ENCODE data around the gene ARMC2. TPM values are rescaled to one million over a fixed set of nuclear protein-coding genes. Genes with fewer than 3 reads are reported as not detected.

Gene ARMC2
- total and polyA plus RNA-seq, 2 of the 4 experiments (the other 2 are of a cell fraction): 0.72 to 3.9 TPM

DNA sequence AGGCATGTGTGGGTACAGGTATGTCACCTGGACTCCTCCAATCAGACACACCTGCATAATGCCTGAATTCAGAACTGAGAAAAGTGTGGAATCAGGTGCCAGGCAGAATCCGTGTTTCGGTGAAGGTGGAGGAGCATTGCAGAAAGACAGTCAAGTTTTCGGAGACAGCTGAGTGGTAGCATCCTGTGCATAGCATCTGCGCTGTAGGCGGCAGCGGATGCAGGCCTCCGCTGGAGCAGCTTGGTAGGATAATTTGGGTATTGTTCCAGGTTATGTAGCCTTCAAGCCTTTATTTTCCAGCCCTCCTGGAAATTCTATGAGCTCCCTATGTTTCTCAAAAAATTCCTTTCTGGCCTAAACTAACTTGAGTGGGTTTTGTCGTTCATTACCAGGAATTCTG, 15.5 kb upstream of the ARMC2 start:
- H3K4me1 ChIP-seq (ENCODE audit: control insufficient read depth, insufficient read depth, low read length): peaks cover 6% of the 10 kb centered on the region; the same call in 1 of the 2 replicates
- intact Hi-C loops (cut with micrococcal nuclease) (no loop called here), dilution Hi-C loops (cut with HindIII; ENCODE audit: low sequenced_read_pairs, unreplicated experiment) (no loop called here), in situ Hi-C loops (cut with MboI; ENCODE audit: low sequenced_read_pairs) (no loop called here)
- no peak overlapping the region for H3K9ac ChIP-seq (ENCODE audit: low read depth, low read length)
- DNase-seq (no peak), ATAC-seq (ENCODE audit: low read depth) (no peak)
- no peak overlapping the region for H2AK5ac ChIP-seq (ENCODE audit: low read depth, low read length)
- no peaks in the 10 kb centered on the region for H3K27me3 ChIP-seq (ENCODE audit: control insufficient read depth, insufficient read depth, low read length)
- POLR2A ChIA-PET (ENCODE audit: unreplicated experiment): interaction anchor here (0.7 kb wide), 1 partner anchor 720 kb away, joined by 4 read pairs; no protein-coding TSS in a partner anchor
- no peak for TF ChIP-seq CHD1 (IDR thresholded peaks at IDR 0.05; ENCODE audit: low read depth, low read length)
- TF ChIP-seq POLR2A (IDR thresholded peaks at IDR 0.05; ENCODE audit: low read depth, low read length): no peak
- TF ChIP-seq, protein P1, sequence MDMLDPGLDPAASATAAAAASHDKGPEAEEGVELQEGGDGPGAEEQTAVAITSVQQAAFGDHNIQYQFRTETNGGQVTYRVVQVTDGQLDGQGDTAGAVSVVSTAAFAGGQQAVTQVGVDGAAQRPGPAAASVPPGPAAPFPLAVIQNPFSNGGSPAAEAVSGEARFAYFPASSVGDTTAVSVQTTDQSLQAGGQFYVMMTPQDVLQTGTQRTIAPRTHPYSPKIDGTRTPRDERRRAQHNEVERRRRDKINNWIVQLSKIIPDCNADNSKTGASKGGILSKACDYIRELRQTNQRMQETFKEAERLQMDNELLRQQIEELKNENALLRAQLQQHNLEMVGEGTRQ (IDR thresholded peaks at IDR 0.05; ENCODE audit: low read depth, low read length): no peak
- TF ChIP-seq, protein P2, sequence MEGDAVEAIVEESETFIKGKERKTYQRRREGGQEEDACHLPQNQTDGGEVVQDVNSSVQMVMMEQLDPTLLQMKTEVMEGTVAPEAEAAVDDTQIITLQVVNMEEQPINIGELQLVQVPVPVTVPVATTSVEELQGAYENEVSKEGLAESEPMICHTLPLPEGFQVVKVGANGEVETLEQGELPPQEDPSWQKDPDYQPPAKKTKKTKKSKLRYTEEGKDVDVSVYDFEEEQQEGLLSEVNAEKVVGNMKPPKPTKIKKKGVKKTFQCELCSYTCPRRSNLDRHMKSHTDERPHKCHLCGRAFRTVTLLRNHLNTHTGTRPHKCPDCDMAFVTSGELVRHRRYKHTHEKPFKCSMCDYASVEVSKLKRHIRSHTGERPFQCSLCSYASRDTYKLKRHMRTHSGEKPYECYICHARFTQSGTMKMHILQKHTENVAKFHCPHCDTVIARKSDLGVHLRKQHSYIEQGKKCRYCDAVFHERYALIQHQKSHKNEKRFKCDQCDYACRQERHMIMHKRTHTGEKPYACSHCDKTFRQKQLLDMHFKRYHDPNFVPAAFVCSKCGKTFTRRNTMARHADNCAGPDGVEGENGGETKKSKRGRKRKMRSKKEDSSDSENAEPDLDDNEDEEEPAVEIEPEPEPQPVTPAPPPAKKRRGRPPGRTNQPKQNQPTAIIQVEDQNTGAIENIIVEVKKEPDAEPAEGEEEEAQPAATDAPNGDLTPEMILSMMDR (conservative IDR thresholded peaks at IDR 0.05; ENCODE audit: low read depth, low read length): no peak
- TF ChIP-seq FOS (IDR thresholded peaks at IDR 0.05; ENCODE audit: low read depth, low read length): no peak
- TF ChIP-seq, protein P3, sequence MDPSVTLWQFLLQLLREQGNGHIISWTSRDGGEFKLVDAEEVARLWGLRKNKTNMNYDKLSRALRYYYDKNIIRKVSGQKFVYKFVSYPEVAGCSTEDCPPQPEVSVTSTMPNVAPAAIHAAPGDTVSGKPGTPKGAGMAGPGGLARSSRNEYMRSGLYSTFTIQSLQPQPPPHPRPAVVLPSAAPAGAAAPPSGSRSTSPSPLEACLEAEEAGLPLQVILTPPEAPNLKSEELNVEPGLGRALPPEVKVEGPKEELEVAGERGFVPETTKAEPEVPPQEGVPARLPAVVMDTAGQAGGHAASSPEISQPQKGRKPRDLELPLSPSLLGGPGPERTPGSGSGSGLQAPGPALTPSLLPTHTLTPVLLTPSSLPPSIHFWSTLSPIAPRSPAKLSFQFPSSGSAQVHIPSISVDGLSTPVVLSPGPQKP (IDR thresholded peaks at IDR 0.05; ENCODE audit: borderline replicate concordance, low read depth, low read length): no peak
- no peak for TF ChIP-seq NFE2L2 (IDR thresholded peaks at IDR 0.05; ENCODE audit: low read depth, low read length)
- no peak for TF ChIP-seq RCOR1 (IDR thresholded peaks at IDR 0.05; ENCODE audit: insufficient replicate concordance, low read length)
- no peak overlapping the region for H4K91ac ChIP-seq (ENCODE audit: insufficient read depth, low read depth, low read length)
- no peak overlapping the region for H2BK5ac ChIP-seq (ENCODE audit: low read depth, low read length, poor library complexity, severe bottlenecking)
- no peak overlapping the region for H3K4ac ChIP-seq (ENCODE audit: low read depth, low read length)
- H2AFZ ChIP-seq (replicated peaks; ENCODE audit: low read length, poor library complexity): no peak overlapping the region
- no TSS peak for BruUV-seq (replicated peaks)
- no peak overlapping the region for H3K56ac ChIP-seq (ENCODE audit: extremely low read depth, insufficient read depth, low read length)
- 95% methylated on average over 3 of the region's 8 CpGs; no CpG with 5 or more reads in 1 of the 2 experiments for WGBS, 2 experiments (ENCODE audit: extremely low coverage in 2 of 2, insufficient read length in 1 of 2)
- no peaks in the 10 kb centered on the region for H3K9me3 ChIP-seq (ENCODE audit: control insufficient read depth, insufficient read depth, low read length)
- H3K4me3 ChIP-seq (ENCODE audit: insufficient read depth, low read depth, low read length): no peak overlapping the region
- H3K14ac ChIP-seq (replicated peaks; ENCODE audit: low read depth, low read length): no peak overlapping the region
- no peaks in the 10 kb centered on the region for H3K36me3 ChIP-seq (ENCODE audit: control insufficient read depth, insufficient read depth, low read length)
- H2BK20ac ChIP-seq (ENCODE audit: low read depth, low read length): no peak overlapping the region
- H3K79me1 ChIP-seq (ENCODE audit: low read depth in 1 of 2, low read length in 2 of 2): no peaks in the 10 kb centered on the region
- H4K20me1 ChIP-seq (ENCODE audit: insufficient read depth, low read length): no peaks in the 10 kb centered on the region
- H2BK120ac ChIP-seq (ENCODE audit: low read depth, low read length): no peak overlapping the region
- H3K27ac ChIP-seq (ENCODE audit: insufficient read depth, low read length): no peak overlapping the region
- no peak overlapping the region for H2BK15ac ChIP-seq (ENCODE audit: low read depth, low read length)
- H4K8ac ChIP-seq (ENCODE audit: low read depth in 2 of 2, low read length in 2 of 2): no peak overlapping the region
- CTCF ChIA-PET: no interaction called here
- H3K18ac ChIP-seq (ENCODE audit: low read depth, low read length): no peak overlapping the region
- no peak overlapping the region for H2AK9ac ChIP-seq (replicated peaks; ENCODE audit: low read depth, low read length, poor library complexity)
- H3K9me1 ChIP-seq (ENCODE audit: insufficient read depth, low read length): no peaks in the 10 kb centered on the region
- H3K4me2 ChIP-seq (ENCODE audit: low read depth, low read length): no peak overlapping the region
- H3K23ac ChIP-seq (ENCODE audit: low read depth, low read length): no peak overlapping the region
- no peak overlapping the region for H4K5ac ChIP-seq (ENCODE audit: low read depth, low read length)
